ENCODE data around the gene NEO1.
"Not testable (repeated sequence)": the region's sequence is repeated elsewhere in the genome, so short reads cannot be mapped to it uniquely, and the experiment has no call there.

NEO1 gene

DNA sequence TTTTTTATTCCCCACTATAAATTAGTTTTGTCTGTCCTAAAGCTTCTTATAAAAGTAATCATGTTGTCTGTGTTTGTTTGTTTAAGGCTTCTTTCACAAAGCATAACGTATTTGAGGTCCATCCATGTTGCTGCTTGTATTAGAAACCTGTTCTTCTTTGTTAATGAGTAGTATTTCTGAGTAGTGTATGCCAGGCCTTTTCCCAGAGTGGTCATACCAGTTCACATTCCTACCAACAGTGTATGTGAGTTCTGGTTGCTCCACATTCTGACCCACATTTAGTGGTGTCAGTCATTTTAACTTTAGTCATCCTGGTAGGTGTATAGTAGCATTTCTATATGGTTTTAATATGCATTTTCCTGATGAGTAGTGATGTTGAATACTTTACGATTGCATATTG is 98.6 kb downstream of the NEO1 start:
- no peak for DNase-seq

DNA sequence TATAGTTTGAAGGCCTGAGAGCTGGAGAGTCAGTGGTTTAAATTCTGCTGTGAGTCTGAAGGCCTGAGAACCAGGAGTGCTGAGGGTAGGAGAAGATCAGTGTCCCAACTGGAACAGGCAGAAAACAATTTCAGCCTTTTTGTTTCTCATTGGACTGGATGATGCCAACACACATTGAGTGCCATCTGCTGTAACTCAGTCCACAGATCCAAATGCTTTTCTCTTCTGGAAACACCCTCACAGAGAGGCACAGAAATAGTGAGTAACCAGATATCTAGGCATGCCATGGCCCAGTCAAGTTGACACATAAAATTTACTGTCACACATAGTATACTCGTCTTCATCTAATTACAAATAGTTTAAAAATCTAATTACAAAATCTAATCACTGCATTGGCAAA is 100.8 kb downstream of the NEO1 start:
- no peak for DNase-seq

GRCh38 chr15:73153447-73153846 is 101.2 kb downstream of the NEO1 start:
- DNase-seq: no peak

GRCh38 chr15:73156431-73157191 is 104.3 kb downstream of the NEO1 start:
- no peak for DNase-seq

- DNase-seq: no peak
These were observed 109.3 kb downstream of the NEO1 start for GRCh38 chr15:73161546-73161945.

- no peak for DNase-seq
These were observed 113.2 kb downstream of the NEO1 start for GRCh38 chr15:73165435-73165834.

DNA sequence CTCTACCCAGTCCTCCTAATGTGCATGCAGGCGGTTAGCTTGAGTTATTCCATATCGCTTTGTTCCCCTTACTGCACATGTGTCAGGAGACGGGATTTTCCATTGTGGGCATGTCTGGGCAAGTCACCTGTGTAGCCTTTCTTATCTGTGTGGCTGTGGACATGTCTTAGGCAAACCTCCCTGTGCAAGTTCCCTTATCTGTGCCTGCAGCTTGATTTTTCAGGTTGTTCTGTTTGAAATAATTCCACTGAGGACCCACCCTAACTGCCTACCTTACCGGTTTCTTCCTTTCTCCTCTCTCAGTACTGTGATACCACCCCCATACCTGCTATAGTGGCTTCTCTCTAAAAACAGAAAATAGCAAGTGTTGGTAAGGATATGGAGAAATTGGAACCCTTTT is 113.6 kb downstream of the NEO1 start:
- no peak for DNase-seq

DNA sequence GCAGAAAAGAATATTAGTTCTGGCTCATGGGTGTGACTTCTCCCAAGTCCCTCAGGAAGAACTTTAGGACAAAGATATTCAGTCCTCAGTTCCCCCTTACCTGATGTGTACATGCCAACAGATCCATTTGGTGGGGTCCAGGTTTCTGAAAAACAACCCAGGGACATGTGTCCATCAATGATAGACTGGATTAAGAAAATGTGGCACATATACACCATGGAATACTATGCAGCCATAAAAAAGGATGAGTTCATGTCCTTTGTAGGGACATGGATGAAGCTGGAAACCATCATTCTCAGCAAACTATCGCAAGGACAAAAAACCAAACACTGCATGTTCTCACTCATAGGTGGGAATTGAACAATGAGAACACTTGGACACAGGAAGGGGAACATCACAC is 114.4 kb downstream of the NEO1 start:
- DNase-seq: not testable (repeated sequence)

- no peak for DNase-seq
These were observed 116.2 kb downstream of the NEO1 start for GRCh38 chr15:73168487-73168886.

DNA sequence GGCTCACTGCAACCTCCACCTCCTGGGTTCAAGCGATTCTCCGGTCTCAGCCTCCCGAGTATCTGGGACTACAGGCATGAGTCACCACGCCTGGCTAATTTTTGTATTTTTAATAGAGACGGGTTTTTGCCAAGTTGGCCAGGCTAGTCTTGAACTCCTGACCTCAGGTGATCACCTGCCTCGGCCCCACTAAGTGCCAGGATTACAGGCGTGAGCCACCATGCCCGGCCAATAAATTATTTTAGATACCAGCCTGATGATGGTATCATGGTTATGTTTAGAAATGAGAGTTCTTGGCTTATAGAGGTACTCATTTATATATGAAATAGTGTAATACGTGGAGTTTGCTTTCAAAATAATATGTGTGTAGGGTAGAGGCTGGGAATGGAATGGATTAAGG is 119.4 kb downstream of the NEO1 start:
- DNase-seq: no peak

- DNase-seq: no peak
These were observed 120.2 kb downstream of the NEO1 start for GRCh38 chr15:73172508-73172907.

DNA sequence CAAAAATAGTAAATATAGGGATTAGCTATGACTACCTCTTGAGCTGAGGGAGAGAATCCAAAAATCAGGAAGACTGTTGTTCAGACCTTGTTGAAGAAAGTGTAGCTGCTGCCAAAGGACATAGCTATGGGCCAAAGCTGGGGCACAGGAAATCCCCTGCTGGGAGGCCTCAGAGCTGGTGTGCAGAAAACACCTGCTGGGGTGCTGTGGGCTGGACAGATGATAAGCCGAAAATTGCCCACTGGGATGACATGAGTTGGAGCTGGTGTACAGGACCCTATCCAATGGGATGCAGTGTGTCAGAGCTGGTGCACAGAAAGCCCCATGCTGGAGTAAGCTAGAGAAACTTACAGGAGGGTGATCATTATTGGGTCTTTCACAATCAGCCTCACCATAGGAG is 121.9 kb downstream of the NEO1 start:
- DNase-seq: no peak

- no peak for DNase-seq
These were observed 123.1 kb downstream of the NEO1 start for GRCh38 chr15:73175382-73175781.

GRCh38 chr15:73176598-73176997 is 124.3 kb downstream of the NEO1 start:
- DNase-seq: no peak

- no peak for DNase-seq
These were observed 130.8 kb downstream of the NEO1 start for GRCh38 chr15:73183071-73183470.

GRCh38 chr15:73190189-73190601 is 137.9 kb downstream of the NEO1 start:
- DNase-seq: no peak

- no peak for DNase-seq
These were observed 142.9 kb downstream of the NEO1 start for GRCh38 chr15:73195166-73195565.

DNA sequence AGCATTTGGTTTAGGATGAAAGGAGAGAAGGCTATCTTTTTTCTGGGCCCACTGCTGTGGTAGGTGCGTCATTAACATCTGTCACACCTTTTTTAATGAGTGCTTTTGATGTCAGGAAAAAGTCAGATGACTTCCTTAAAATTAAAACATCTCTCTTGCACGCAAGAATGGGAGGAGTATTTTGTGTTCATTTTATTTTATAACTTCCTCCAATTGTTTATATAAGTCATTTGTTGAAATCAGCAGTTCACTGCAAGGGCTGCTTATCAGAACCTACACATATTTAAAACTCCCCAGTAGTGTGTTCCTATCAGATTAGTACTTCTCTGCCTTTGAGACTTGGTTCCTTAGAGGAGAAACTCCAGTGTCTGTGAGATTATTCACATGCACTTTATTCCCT is 143.8 kb downstream of the NEO1 start:
- no peak for DNase-seq

- no peak for DNase-seq
These were observed 148.1 kb downstream of the NEO1 start for GRCh38 chr15:73200339-73200738.

DNA sequence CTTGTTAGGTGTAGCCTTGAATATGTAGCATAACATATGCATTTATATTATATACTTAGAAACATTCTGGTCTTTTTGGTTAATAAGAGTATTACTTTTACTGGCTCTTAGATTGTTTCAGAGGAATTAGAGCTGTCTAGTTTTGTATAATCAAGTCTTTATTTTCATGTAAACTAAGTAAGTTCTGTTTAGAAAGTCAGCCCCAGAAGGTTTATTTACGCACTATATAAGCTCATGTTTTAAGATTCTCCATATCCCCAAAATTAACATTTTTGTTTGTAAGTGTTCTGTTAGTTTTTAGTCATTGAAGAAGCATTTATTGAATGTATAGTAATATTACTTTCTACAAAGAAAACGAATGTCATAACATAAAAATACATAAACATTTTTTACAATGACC is 158.4 kb downstream of the NEO1 start:
- no peak for DNase-seq

- no peak for DNase-seq
These were observed 160.2 kb downstream of the NEO1 start for GRCh38 chr15:73212424-73212823.

DNA sequence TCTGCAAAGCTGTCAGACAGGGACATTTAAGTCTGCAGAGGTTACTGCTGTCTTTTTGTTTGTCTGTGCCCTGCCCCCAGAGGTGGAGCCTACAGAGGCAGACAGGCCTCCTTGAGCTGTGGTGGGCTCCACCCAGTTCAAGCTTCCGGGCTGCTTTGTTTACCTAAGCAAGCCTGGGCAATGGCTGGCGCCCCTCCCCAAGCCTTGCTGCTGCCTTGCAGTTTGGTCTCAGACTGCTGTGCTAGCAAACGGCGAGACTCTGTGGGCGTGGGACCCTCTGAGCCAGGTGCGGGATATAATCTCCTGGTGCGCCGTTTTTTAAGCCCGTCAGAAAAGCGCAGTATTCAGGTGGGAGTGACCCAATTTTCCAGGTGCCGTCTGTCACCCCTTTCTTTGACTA is 169.2 kb downstream of the NEO1 start:
- not testable (repeated sequence) for DNase-seq

DNA sequence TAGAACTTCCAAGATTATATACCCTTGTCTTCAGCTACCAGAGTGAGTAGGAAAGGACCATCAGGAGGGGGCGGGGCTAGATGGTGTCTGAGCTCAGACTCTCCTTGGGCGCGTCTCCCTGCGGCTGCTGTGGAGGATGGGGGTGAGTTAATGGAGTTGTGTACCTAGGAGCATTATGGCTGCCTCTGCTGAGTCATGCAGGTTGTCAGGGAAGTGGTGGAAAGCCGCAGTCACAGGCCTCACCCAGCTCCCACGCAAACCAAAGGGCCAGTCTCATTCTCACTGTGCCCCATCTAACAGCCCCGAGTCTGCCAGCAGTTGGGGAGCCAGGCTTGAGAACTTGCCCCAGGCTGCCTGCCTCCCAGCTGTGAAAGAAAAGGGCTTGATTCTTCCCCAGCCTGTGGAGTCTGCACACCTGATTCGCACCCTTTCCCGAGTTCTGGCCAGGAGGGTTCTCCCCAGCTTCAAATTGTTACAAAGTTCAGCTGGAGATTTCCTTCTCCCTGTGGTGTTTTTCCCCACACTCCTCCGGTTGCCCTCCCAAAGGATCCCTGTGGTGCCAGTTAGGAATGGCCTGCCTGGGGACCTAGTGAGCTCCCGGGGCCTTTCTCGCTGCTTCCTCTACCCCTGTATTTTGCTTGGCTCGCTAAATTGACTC is 173.2 kb downstream of the NEO1 start:
- peak; percentile 39 for DNase-seq

- DNase-seq: no peak
These were observed 174.0 kb downstream of the NEO1 start for GRCh38 chr15:73226093-73226814.
